Spleen (tissue), 7 donors: ENCODE data around the gene CSMD2.

ENCODE experiments used
- POLR2A ChIP-seq, 3 donors: fragments of 450-650 bp; IDR thresholded peaks; one replicate each; pipeline ENCODE4 v1.5.1; 2017; ENCODE audit warnings: antibody characterized with exemption in 3 of 3, mild to moderate bottlenecking in 1 of 3
- POLR2AphosphoS5 ChIP-seq, 3 donors: sonication (generic); formaldehyde crosslinking; IDR thresholded peaks; one replicate each; pipeline ENCODE4 v1.5.1; 2017; ENCODE audit warnings: antibody characterized with exemption in 3 of 3
- TF ChIP-seq, protein P1 (sequence below), 11 experiments: fragments of 200-600 bp in 7 of 11; fragments of 450-650 bp in 4 of 11; sonication (generic) in 4 of 11; IDR thresholded peaks in 8 of 11; conservative IDR thresholded peaks in 3 of 11; 1 replicate in 7 of 11; 2 replicates in 4 of 11; pipeline versions ENCODE4 v1.4.0 to v1.8.0; 2016 to 2021; ENCODE audit warnings: antibody characterized with exemption in 11 of 11, inconsistent platforms in 4 of 11, mild to moderate bottlenecking in 1 of 11
- donor health status: DM: no; HTN: no; CAD: no; lungs with moderate emphysema.
- donor health status: DM: no; HTN: no; CAD: no.
- donor health status: DM: no; HTN: no; CAD: no.

DNA sequence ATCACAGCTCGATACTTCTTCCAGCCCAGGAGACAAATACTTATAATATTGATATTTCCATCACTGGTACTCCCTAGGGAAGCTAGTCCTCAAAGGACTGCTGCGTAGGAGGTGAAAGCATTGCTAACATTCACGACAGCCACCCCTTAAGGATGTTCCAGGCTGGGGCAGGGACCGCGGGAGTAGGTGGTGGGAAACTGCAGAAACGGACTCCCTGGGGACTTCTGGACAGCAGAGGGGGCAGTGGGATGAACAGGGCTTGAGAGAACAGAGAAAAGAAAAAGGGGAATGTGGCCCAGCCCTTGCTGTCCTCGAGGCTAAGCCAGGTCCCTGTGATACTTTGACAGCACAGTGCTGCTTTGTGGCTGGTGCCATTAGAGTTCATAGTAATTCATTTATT lies 193.1 kb downstream of the CSMD2 start:
- TF ChIP-seq, protein P1, sequence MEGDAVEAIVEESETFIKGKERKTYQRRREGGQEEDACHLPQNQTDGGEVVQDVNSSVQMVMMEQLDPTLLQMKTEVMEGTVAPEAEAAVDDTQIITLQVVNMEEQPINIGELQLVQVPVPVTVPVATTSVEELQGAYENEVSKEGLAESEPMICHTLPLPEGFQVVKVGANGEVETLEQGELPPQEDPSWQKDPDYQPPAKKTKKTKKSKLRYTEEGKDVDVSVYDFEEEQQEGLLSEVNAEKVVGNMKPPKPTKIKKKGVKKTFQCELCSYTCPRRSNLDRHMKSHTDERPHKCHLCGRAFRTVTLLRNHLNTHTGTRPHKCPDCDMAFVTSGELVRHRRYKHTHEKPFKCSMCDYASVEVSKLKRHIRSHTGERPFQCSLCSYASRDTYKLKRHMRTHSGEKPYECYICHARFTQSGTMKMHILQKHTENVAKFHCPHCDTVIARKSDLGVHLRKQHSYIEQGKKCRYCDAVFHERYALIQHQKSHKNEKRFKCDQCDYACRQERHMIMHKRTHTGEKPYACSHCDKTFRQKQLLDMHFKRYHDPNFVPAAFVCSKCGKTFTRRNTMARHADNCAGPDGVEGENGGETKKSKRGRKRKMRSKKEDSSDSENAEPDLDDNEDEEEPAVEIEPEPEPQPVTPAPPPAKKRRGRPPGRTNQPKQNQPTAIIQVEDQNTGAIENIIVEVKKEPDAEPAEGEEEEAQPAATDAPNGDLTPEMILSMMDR (IDR thresholded peaks at IDR 0.05 in 8 of 11, conservative IDR thresholded peaks at IDR 0.05 in 3 of 11), result peak in 1 of 11 experiments; percentile 17
- TF ChIP-seq POLR2A (IDR thresholded peaks at IDR 0.05) (no peak), POLR2AphosphoS5 (IDR thresholded peaks at IDR 0.05) (no peak)
